ENCODE results near the gene ITPK1. TPM values are rescaled to one million over a fixed set of nuclear protein-coding genes. Genes with fewer than 3 reads are reported as not detected.

Gene ITPK1
- total and polyA plus RNA-seq, 10 of the 15 experiments (the other 5 are each of a cell fraction or from before 2014, with no cell fraction given): 1.3 to 73.2 (median 27.0) TPM

- no TSS peak for BruUV-seq (replicated peaks)
- ChIA-PET SMC1A (ENCODE audit: uncharacterized antibody, unreplicated experiment) (no interaction called here), CTCF (interaction anchor here (1.0 to 2.6 kb wide), 2 partner anchors 40 to 66 kb away, joined by 3 to 14 read pairs; no protein-coding TSS in a partner anchor), POLR2A (no interaction called here), RAD21 (ENCODE audit: unreplicated experiment) (no interaction called here)
- Histone ChIP-seq H3K9ac (ENCODE audit: control insufficient read depth, insufficient read depth, low read length) (no peak overlapping the region), H3K27me3 (replicated peaks in 1 of 2; ENCODE audit: control insufficient read depth in 2 of 2, insufficient read depth in 2 of 2, low read length in 1 of 2) (no peaks in the 10 kb centered on the region), H3K79me2 (ENCODE audit: control insufficient read depth, insufficient read depth, low read length) (no peaks in the 10 kb centered on the region), H3K4me3 (no peak overlapping the region), H3K4me2 (ENCODE audit: control insufficient read depth, insufficient read depth) (no peak overlapping the region), H2AFZ (ENCODE audit: control insufficient read depth, low read depth, low read length) (no peak overlapping the region), H3K36me3 (ENCODE audit: control insufficient read depth in 2 of 2, insufficient read depth in 2 of 2, low read length in 1 of 2) (no peaks in the 10 kb centered on the region), H3K4me1 (ENCODE audit: control insufficient read depth, insufficient read depth, low read length) (peaks cover 4% of the 10 kb centered on the region; the same call in 1 of the 2 replicates), H4K20me1 (ENCODE audit: control insufficient read depth, insufficient read depth) (no peaks in the 10 kb centered on the region), H3K27ac (ENCODE audit: control insufficient read depth, insufficient read depth) (no peak overlapping the region), H3K9me3 (replicated peaks; ENCODE audit: control insufficient read depth, insufficient read depth, low read length) (no peaks in the 10 kb centered on the region)
- FAIRE-seq (no peak), DNase-seq (ENCODE audit: low read depth, low spot score) (no peak), ATAC-seq (no peak)
- intact Hi-C loops (cut with micrococcal nuclease; ENCODE audit: unreplicated experiment) (no loop called here), in situ Hi-C loops (cut with MboI) (no loop called here)
- WGBS (ENCODE audit: insufficient coverage, insufficient replicate concordance, low lambda C conversion rate, missing lambda C conversion rate): 57% methylated on average over 7 of the region's 7 CpGs
- TF ChIP-seq YBX1 (IDR thresholded peaks at IDR 0.05) (no peak), IRF3 (IDR thresholded peaks at IDR 0.05) (no peak), SMARCA5 (IDR thresholded peaks at IDR 0.05) (no peak), CBX3 (IDR thresholded peaks at IDR 0.05; ENCODE audit: borderline replicate concordance, low read depth) (no peak), REST (IDR thresholded peaks at IDR 0.05; ENCODE audit: low read depth, low read length) (no peak), JUNB (IDR thresholded peaks at IDR 0.05) (no peak), MYB (IDR thresholded peaks at IDR 0.05; ENCODE audit: borderline replicate concordance, low read depth, low read length) (no peak), EZH2 (IDR thresholded peaks at IDR 0.05; ENCODE audit: borderline replicate concordance, control insufficient read depth, low read depth, low read length) (no peak), STAT3 (IDR thresholded peaks at IDR 0.05; ENCODE audit: low read depth, low read length) (no peak), MTA3 (IDR thresholded peaks at IDR 0.05; ENCODE audit: borderline replicate concordance, low read length) (no peak), MAX (IDR thresholded peaks at IDR 0.05; ENCODE audit: low read depth, low read length) (no peak)
Measured at GRCh38 chr14:93153121-93153520, 37.4 kb upstream of the ITPK1 start.

Measured in GM12878 (cell line).